Activated T-cell treated with anti-CD3 and anti-CD28 coated beads, Interleukin-2, amount 50 U/mL, for 1 hour (primary cell): ENCODE results near the gene PHKB.
"Not testable (repeated sequence)": the region's sequence is repeated elsewhere in the genome, so short reads cannot be mapped to it uniquely, and the experiment has no call there.

ENCODE experiments used
- DNase-seq: peaks from one replicate; pipeline ENCODE4 v3.0.0-alpha.2; 2020

Gene PHKB

DNA sequence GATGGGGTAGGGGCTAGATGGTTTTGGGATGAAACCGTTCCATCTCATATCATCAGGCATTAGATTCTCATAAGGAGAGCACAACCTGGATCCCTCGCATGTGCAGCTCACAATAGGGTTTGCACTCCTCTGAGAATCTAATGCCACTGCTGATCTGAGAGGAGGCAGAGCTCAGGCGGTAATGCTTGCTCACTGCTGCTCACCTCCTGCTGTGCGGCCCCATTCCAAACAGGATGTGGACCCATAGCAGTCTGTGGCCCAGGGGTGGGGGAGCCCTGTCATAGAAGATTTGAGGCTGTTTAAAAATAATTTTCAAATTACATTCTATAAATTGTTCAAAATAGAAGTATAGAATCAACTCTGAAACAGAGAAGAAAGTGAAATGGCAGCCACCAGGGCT, 50.8 kb downstream of the PHKB start:
- DNase-seq = no peak

GRCh38 chr16:47519037-47519436, 57.9 kb downstream of the PHKB start:
- no peak for DNase-seq

- no peak for DNase-seq
These were observed 58.4 kb downstream of the PHKB start for GRCh38 chr16:47519546-47519945.

DNA sequence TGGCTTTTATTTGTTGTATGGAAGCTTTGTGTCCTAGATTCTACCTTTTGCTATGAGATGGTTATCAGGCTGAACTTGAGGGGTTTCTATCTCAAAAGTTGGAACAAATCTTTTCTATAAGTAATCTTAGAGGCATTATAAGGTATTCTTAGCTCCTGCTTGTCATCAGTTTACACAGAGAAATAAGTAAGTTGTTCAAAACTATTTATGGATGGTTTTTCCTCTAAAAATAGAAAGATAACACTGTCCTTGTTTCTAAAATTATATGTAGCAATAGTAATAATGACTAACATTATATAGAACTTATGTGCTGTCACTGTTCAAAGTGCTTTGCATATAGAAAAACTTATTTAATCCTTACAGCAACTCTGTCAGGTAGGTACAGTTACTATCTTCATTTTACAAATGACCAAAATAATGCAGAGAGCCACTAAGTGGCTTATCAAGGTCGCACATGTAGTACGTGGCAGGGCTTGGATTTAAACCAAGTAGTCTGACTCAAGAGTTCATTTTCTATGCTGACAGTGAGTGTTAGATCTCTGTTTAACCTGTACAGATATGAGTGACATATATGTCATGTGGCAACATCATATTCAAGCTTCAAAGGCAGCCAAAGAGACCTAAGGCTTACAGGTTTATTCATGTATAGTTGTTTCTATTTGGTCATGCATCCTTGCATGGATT, 59.0 kb downstream of the PHKB start:
- DNase-seq = no peak

DNA sequence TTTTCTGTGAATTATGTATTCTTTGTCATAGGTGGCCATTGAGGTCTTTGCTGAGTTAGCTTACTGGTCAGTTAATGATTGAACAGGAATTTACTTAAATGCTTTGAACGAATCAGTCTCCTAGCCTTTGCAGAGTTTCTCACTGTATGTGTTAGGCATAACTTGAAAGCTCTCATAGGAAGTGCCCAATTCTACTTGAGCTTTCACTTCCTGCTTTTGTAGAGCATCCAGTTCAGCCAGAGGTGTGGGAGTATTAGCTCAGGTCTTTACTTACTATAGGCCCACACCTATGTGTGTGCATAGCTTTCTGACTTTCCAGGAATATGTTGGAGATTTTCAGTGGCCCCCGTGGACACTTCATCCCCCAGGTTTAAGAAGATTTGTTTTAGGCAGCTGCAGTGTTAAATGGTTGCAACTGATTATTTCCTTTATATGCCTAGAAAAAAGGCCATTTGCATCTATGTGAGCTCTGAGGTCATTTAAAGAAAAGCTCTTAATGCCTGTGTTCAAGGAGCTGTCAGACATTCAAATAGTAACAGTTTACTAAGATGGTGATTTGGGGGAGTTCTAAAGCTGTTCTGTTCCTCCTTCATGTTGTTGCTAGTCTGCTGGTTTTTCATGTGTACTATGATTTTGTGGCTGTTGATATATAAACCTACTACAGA, 62.3 kb downstream of the PHKB start:
- no peak for DNase-seq

- no peak for DNase-seq
These were observed 62.9 kb downstream of the PHKB start for GRCh38 chr16:47524007-47524405.

GRCh38 chr16:47528431-47528830, 67.3 kb downstream of the PHKB start:
- DNase-seq = no peak

DNA sequence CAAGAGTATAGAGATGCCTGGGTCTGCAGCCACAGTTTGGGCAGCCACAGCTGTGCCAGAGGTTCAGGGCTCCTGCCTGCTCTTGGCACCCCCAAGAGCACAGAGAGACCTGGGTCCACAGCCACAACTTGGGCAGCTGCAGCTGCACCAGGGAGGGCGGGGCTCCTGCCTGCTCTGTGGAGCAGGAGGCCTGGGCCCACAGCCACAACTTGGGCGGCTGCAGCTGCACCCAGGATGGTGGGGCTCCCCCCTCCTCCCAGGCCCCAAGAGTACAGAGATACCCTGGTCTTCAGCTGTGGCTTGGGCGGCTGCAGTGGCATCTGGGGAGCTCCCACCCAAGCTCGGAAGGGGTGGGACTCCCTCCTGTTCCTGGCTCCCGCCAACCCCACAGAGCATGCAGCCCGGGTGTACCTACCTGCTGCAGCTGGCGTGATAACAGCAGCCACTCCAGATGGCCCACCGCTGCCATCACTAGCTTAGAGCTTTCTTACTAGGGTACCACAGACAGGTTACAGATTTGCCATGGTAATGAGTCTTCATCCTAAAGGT, 72.7 kb downstream of the PHKB start:
- DNase-seq = no peak

DNA sequence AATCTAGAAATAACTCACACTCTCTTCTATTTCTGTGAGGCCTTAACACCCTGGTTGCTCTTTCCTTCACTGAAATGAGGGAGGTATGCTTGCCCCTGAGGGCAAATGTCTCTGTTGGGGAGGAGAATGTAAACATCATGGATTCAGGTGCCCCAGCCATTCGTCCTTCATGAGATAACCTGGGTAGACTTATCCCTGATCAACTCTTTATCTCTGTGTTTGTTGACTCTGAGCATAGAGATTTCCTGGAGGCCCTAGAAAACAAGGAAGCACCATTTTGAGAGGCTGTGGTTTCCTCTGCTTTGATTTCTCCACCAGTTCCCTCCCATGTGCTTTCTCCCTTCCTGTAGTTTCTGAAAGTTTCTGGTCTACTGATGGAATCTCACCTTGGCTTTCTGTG, 77.3 kb downstream of the PHKB start:
- no peak for DNase-seq

GRCh38 chr16:47539707-47540670, 78.9 kb downstream of the PHKB start:
- DNase-seq = not testable (repeated sequence)

DNA sequence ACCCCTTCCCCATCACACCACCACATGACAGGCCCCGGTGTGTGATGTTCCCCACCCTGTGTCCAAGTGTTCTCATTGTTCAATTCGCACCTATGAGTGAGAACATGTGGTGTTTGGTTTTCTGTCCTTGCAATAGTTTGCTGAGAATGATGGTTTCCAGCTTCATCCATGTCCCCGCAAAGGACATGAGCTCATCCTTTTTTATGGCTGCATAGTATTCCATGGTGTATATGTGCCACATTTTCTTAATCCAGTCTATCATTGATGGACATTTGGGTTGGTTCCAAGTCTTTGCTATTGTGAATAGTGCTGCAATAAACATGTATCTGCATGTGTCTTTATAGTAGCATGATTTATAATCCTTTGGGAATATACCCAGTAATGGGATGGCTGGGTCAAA, 80.0 kb downstream of the PHKB start:
- DNase-seq = not testable (repeated sequence)

GRCh38 chr16:47544255-47544654, 83.1 kb downstream of the PHKB start:
- not testable (repeated sequence) for DNase-seq

GRCh38 chr16:47551185-47551584, 90.1 kb downstream of the PHKB start:
- DNase-seq = not testable (repeated sequence)

DNA sequence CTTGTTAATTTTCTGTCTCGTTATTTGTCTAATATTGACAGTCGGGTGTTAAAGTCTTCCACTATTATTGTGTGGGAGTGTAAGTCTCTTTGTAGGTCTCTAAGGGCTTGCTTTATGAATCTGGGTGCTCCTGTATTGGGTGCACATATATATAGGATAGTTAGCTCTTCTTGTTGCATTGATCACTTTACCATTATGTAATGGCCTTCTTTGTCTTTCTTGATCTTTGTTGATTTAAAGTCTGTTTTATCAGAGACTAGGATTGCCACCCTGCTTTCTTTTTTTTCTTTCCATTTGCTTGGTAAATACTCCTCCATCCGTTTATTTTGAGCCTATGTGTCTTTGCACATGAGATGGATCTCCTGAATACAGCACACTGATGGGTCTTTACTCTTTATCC, 90.6 kb downstream of the PHKB start:
- not testable (repeated sequence) for DNase-seq

- no peak for DNase-seq
These were observed 92.9 kb downstream of the PHKB start for GRCh38 chr16:47553853-47554564.

- DNase-seq = not testable (repeated sequence)
These were observed 93.5 kb downstream of the PHKB start for GRCh38 chr16:47554587-47554986.

DNA sequence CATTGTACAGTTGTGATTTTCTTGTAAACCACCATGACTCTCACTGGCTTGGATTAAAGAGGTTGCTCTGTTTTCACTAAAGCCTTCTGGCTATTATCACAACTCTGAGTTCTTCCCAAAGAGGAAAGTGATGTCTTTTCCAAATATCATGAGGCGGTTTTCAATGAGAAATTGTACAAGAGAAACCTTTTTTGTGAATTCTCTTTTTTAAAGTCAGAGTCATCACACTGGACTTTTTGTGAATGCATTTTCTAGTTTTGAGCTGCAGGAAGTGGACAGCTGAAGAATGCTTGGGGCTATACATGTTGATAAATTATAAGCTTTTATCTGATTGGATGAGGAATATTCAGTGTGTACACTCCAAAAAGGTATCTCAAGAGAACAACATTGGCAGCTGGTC, 100.2 kb downstream of the PHKB start:
- no peak for DNase-seq

- DNase-seq = no peak
These were observed 101.2 kb downstream of the PHKB start for GRCh38 chr16:47562366-47562765.

DNA sequence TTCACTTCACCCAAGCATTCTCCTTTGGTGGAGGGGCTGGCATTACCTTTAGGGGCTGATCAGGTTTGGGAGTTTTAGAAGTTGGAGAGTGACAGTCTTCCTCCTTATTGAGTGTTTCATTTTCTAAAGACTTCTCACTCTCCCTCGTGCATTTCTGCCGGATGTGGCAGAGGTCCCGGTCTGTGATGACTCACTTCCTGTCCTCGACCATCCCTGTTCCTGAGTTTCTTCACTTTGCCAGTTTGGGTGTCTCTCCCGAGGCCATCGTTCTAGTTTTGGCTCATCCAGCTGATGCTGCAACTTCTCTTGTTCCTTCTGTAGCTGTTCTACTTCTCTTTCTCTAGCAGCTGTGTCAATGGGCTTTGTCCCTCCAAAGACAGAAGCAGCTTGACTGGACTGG, 104.3 kb downstream of the PHKB start:
- DNase-seq = no peak

- DNase-seq = no peak
These were observed 106.2 kb downstream of the PHKB start for GRCh38 chr16:47567321-47567720.

DNA sequence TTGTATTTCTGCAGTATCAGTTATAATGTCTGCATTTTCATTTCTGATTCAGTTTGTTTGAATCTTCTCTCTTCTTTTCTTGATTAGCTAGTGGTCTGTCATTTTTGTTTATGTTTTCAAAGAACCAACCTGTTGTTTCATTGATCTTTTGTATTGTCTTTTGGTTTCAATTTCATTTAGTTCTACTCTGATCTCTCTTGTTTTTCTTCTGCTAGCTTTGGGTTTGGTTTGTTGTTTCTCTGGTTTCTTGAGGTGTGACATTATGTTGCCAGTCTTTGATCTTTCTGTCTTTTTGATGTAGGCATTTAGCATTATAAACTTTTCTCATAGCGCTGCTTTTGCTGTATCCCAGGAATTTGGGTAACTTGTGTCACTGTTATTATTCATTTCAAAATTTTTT, 107.2 kb downstream of the PHKB start:
- DNase-seq = no peak

DNA sequence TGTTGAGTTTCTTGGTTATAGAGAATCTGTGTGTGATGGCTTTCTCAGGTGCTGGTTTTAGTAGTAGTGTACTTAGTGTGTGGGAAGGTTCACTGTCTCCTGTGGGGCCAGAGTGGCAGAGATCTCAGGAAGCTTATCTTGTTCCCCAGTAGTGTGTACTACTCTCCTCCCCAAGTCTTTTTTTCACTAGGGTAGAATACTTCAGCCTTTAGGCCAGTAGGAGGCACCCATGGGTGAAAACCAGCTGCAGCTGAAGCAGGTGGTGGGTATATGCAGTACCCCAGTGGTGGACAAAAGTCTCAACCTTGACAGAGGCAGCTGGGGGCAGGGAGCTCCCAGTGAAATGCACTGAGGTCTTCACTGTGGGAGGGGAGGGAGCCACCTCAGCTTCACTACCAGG, 109.9 kb downstream of the PHKB start:
- no peak for DNase-seq

GRCh38 chr16:47571711-47572110, 110.6 kb downstream of the PHKB start:
- no peak for DNase-seq
